ENCODE measurements around the gene ARPC1A. TPM values are rescaled to one million over a fixed set of nuclear protein-coding genes. Genes with fewer than 3 reads are reported as not detected.
"Not testable (repeated sequence)": the region's sequence is repeated elsewhere in the genome, so short reads cannot be mapped to it uniquely, and the experiment has no call there.

ARPC1A gene
- polyA plus RNA-seq, 3 donors = 101 to 113 (median 111) TPM

DNA sequence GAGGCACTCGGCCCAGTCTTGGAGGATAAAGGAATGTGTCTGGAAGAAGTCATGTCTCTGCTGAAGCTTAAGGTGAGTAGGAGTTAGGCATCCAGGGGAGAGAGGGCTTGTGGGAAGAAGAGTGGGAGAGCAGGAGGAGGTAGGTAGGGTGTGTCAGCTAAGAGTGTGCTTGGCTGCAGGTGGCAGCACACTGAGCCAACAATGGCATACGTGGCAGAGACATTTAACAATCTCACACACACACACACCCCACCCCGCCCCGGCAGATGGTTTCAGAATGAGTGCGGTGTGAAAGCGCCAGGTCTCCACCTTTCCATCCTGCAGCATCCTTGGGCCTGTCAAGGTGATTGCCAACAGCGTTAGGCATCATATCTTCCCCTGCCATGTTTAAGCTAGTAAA, 11.2 kb upstream of the ARPC1A start:
- no peak for DNase-seq (ENCODE audit: low read depth in 3 of 3, low spot score in 2 of 3)

DNA sequence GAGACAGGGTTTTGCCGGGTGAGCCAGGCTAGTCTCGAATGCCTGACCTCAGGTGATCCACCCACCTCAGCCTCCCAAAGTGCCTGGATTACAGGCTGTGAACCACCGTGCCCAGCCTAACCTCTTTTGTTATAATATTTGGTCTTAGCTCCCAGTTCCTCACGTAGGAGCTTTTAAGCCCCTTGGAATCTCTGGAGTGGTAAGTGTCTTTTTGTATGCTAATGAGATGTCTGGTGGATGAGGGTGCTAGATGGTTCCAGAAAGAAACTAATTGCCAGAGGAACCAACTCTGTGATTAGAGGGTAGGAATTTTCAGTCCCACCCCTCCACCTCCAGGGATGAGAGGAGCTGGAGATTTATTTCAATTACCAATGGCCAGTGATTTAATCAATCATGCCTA, 5.3 kb upstream of the ARPC1A start:
- DNase-seq (ENCODE audit: low read depth in 3 of 3, low spot score in 2 of 3) = no peak

DNA sequence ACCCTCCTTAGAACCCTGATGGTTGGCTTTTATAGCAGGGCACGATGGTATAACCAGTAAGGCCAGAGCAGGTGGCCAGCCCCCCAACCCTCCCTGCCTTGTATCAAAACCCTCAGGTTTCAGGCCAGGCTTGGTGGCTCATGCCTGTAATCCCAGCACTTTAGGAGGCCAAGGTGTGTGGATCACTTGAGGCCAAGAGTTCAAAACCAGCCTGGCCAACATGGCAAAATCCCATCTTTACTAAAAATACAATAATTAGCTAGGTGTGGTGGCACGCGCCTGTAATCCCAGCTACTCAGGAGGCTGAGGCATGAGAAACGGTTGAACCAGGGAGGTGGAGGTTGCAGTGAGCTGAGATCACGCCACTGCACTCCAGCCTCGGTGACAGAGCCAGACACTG, 3.0 kb upstream of the ARPC1A start:
- not testable (repeated sequence) for DNase-seq (ENCODE audit: low read depth in 3 of 3, low spot score in 2 of 3)

DNA sequence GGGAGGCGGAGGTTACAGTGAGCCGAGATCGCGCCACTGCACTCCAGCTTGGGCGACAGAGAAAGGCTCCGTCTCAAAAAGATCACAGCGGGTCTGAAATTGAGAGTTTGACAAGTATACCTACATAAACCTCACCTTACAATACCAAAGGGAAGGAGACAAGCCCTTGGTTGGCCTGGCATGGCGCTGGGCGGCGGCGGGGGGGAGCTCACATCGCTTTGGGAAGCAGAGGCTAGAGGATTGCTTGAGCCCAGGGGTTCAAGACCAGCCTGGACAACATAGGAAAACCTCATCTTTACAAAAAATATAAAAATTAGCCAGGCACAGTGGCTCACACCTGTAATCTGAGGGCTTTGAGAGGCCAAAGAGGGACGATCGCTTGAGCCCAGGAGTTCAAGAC, 1.1 kb upstream of the ARPC1A start:
- DNase-seq (ENCODE audit: low read depth in 3 of 3, low spot score in 2 of 3) = no peak

DNA sequence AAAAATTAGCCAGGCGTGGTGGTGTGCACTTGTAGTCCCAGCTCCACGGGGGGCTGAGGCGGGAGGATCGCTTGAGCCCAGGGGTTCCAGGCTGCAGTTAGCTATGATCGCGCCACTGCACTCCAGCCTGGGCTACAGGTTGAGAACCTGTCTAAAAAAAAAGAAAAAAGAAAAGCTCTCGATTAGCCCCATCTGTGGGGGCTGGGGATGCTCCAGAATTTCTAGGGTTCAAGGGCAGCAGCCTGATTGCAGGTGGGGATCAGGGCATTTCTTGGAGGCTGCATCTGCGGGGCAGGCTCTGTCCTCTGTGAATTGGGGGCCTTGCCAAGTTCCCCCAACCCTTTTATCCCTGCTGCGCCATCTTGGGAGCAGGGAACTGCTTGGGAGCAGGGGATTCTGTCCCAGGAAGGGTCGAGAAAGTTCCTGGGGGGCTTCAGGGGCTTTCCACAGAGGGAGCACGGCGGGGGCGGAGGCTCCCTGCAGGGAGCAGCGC, 651 bp upstream of the ARPC1A start:
- DNase-seq (ENCODE audit: low read depth in 3 of 3, low spot score in 2 of 3) = no peak

DNA sequence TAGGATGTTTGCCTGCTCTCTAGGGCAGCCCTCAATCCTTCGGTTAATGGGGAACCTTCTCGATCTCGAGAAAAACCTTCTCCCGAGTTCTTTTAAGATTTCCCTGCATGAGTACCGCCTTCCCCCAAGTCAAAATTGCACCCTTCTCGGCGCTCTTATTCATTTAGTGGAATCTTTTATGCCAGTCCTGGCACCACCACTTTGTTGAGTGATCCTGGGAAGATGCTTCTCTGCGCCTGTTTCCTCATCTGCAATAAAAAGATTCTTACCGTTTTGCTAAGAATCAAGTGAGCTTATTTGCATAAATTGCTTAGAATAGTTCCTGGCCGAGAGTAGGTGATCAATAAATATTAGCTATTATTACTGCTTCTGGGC, 697 bp downstream of the ARPC1A start:
- no peak for DNase-seq (ENCODE audit: low read depth in 3 of 3, low spot score in 2 of 3)

DNA sequence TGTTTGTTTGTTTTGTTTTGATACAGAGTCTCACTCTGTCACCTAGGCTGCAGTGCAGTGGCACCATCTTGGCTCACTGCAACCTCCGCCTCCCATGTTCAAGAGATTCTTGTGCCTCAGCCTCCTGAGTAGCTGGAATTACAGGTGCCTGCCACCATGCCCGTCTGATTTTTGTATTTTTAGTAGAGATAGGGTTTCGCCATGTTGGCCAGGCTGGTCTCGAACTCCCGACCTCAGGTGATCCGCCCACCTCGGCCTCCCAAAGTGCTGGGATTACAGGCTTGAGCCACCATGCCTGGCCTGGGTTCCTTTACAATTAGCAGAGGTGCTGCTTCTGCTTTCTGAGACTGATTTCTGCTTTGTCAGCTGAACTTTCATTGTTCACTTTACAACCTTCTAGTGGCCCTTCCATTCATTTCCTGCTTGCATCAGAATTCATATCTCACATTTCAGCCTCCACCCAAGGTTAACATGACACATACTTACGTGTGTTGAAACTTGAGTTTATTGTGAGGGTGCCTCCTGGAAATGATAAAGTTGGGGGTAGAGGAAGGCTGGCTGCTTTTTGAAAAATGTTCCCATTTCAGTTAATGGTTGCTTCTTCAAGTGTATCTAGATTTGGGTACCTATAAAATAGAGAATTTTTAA, 4.7 kb downstream of the ARPC1A start:
- not testable (repeated sequence) for DNase-seq (ENCODE audit: low read depth in 3 of 3, low spot score in 2 of 3)

DNA sequence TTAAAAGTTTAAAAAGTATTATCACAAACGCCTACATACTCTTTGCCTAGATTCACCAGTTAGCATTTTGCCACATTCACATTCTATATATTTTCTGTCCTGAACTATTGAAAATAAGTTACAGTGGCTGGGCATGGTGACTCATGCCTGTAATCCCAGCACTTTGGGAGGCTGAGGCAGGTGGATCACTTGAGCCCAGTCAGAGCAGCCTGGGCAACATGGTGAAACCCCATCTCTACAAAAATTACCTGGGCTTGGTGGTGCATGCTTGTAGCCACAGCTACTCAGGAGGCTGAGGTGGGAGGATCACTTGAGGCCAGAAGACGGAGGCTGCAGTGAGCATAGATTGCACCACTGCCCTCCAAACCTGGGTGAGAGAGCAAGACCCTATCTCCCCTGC, 5.3 kb downstream of the ARPC1A start:
- DNase-seq (ENCODE audit: low read depth in 3 of 3, low spot score in 2 of 3) = no peak

DNA sequence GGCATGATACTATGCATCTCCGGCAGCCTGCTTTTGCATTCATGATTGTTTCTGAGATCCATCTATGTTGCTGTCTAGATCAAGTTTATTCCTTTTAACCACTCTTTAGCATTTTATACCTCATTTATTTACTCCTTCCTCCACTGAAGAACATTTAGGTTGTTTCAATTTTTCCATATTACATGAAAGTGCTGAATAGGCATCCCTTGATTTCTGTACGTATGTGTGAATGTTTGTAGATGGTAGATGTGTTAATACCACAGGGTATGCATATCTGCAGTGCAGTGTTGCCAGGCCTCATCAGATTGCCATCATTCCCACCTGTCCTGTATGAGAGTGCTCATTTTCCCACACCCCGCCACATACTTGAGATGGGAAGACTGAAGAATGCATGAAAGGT, 13.9 kb downstream of the ARPC1A start:
- no peak for DNase-seq (ENCODE audit: low read depth in 3 of 3, low spot score in 2 of 3)

DNA sequence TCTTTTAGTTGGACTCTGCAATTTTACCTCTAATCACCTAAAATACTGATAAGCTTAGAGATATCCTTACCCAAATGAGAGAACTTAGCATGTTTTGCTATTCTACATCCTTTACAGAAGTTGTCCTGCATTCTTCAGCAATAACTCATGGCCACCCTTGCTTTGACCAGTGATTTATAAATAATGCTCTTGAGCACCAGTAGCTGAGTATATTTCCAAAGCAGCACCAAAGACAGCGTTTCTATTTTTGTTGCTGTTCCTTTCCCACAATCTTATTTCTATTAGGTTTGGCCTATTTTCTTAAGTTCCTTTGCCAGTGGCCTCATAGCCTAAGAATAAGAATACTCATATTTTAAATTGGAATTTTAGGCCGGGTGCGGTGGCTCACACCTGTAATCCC, 15.0 kb downstream of the ARPC1A start:
- no peak for DNase-seq (ENCODE audit: low read depth in 3 of 3, low spot score in 2 of 3)

DNA sequence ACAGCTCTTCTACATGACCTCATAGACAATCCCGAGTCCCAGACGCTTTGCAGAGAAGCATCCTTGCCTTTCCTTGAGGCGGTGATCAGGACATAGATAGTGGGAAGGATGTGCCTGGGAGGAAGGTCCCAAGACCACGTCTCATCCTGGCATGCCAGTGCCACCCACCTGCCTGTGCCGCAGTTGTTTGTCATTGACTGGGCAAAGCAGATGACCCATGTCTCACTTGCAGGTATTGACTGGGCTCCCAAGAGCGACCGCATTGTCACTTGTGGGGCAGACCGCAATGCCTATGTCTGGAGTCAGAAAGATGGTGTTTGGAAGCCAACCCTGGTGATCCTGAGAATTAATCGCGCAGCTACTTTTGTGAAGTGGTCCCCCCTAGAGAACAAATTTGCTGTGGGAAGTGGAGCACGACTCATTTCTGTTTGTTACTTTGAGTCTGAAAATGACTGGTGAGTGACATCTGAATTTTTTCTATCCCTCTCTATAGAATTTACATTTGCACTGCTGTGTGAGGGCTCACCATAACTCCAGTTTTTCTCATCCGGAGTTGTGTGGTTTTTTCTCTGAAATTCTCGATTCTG, 18.5 kb downstream of the ARPC1A start:
- DNase-seq (ENCODE audit: low read depth in 3 of 3, low spot score in 2 of 3) = no peak

DNA sequence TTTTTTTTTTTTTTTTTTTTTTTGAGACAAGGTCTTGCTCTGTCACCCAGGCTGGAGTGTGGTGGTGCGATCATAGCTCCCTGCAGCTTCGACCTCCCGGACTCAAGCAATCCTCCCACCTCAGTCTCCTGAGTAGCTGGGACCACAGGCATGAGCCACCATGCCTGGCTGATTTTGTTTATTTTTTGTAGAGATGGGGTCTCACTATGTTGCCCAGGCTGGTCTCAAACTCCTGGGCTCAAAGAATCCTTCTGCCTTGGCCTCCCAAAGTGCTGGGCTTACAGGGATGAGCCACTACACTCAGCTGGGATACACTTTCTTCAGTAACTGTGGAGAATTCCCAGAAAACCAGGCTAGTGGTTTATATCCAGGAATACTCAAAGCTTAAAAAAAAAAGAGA, 24.9 kb downstream of the ARPC1A start:
- not testable (repeated sequence) for DNase-seq (ENCODE audit: low read depth in 3 of 3, low spot score in 2 of 3)

DNA sequence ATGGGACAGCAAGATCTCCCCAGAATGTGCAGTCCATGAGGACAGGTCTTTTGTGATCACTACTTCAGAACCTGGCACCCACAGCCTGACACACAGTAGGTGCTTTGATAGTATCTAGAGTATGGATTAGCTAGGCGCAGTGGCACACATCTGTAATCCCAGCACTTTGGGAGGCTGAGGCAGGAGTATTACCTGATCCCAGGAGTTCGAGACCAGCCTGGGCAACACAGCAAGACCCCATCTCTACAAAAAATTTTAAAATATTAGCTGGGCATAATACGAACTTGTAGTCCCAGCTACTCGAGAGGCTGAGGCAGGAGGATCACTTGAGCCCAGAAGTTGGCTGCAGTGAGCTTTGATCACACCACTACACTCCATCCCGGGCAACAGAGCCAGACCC, 26.5 kb downstream of the ARPC1A start:
- no peak for DNase-seq (ENCODE audit: low read depth in 3 of 3, low spot score in 2 of 3)

DNA sequence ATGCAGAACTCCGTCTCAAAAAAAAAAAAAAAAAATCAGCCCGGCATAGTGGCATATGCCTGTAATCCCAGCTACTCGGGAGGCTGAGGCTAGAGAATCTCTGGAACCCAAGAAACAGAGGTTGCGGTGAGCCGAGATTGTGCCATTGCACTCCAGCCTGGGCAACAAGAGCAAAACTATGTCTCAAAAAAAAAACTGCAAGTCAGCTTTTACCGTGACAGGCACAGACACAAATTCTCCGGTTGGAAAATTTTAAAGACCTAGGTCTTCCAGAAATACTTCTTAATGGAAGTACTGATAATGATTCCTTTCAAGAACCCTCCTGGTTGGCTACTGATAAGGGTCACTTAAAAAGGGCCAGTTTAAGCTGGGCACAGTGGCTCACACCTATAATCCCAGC, 29.4 kb downstream of the ARPC1A start:
- no peak for DNase-seq (ENCODE audit: low read depth in 3 of 3, low spot score in 2 of 3)

DNA sequence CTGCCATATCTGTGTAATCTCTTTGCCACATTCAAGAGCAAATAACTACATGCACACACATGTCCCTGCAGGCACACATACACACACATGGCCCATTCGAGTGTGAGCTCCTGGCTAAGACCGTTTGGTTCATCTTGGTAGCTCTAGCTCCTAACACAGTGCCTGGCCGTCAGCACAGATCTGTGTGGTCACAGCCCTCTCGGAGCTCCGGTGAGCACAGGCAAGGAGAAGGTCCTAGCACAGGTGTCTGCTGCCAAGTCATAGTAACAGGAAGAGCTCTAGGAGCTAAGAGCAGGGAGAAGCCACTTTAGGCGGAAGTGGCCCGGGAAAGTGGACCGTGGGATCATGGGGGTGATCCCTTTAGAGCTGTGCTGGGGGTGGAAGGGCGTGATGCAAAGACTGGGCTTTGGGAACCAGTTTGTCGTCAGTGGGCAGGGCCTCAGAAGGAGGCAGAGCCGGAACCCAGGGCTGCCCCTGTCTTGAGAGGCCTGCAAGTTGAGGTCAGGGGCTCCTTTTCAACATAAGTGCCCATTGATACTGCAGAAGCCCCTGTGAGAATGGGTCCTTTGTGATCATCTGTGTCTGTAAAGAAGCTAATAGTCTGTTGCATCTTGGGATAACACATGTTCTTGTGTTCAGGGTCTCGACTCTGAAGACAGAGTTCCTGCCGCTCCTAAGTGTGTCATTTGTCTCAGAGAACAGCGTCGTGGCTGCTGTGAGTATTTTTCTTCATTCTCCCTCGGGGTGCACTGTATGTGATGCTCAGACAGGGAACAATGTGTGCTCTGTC, 32.2 kb downstream of the ARPC1A start:
- DNase-seq (ENCODE audit: low read depth in 3 of 3, low spot score in 2 of 3) = no peak

DNA sequence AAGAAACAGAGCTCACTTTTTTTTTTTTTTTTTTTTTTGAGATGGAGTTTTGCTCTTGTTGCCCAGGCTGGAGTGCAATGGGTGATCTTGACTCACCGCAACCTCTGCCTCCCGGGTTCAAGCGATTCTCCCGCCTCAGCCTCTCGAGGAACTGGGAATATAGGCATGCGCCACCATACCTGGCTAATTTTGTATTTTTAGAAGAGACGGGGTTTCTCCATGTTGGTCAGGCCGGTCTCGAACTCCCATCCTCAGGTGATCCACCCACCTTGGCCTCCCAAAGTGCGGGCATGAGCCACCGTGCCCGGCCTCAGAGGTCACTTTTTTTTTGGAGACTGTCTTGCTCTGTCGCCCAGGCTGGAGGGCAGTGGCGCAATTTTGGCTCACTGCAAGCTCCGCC, 32.8 kb downstream of the ARPC1A start:
- not testable (repeated sequence) for DNase-seq (ENCODE audit: low read depth in 3 of 3, low spot score in 2 of 3)

DNA sequence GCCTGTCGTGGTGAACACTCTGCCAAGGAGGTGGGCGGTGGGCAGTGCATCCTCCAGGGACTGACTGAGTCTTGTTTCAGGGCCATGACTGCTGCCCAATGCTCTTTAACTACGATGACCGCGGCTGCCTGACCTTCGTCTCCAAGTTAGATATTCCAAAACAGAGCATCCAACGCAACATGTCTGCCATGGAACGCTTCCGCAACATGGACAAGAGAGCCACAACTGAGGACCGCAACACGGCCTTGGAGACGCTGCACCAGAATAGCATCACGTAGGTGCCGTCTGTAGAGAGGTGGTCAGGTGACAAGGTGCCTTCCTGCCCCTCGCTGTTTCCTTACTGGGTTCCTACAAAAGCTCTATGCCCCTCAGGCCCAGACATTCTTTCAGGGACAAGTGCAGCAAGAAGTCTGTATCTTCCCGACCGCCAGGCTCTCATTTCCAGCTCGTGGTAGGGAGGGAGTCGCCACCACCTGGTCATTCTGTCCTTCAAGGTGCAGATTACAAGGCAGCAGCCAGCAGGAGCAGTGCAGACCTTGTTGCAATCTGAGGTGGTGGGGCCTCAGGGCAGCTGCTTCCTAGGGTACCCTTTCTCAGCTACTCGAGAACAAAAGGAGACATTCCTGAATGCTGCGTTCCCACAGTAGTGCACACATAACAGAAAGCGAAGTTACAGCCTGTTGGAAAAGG, 33.9 kb downstream of the ARPC1A start:
- no peak for DNase-seq (ENCODE audit: low read depth in 3 of 3, low spot score in 2 of 3)

DNA sequence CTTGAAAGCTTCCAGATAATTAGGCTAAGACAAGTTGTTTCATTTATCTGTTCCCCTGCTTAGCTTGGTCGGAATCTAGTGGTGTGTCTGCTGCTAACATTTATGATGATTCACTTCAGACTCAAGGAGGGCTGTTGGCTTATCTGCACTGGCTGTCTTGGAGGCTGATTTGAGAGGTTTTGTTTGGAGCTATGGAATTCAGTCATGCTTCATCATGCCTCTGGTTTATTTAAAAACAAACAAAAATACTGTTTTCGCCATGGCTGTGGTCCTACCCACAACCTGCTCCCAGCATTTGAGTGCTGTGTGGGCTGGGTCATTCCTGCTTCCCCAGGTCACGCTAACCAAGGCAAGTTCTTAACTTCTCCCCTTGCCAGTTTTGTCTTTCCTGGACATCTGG, 37.1 kb downstream of the ARPC1A start:
- DNase-seq (ENCODE audit: low read depth in 3 of 3, low spot score in 2 of 3) = no peak

DNA sequence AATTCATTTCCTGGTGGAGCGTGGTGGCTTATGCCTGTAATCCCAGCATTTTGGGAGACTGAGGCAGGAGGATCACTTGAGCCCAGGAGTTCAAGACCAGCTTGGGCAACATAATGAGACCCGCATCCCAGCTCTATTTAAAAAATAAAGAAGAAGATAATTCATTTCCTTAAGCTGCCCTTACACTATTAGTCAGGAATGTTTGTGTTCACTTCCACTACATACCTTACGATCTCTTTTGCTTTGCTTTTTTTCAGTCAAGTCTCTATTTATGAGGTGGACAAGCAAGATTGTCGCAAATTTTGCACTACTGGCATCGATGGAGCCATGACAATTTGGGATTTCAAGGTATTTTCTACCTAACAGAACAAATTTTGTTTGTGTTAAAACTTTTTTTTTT, 37.6 kb downstream of the ARPC1A start:
- no peak for DNase-seq (ENCODE audit: low read depth in 3 of 3, low spot score in 2 of 3)

DNA sequence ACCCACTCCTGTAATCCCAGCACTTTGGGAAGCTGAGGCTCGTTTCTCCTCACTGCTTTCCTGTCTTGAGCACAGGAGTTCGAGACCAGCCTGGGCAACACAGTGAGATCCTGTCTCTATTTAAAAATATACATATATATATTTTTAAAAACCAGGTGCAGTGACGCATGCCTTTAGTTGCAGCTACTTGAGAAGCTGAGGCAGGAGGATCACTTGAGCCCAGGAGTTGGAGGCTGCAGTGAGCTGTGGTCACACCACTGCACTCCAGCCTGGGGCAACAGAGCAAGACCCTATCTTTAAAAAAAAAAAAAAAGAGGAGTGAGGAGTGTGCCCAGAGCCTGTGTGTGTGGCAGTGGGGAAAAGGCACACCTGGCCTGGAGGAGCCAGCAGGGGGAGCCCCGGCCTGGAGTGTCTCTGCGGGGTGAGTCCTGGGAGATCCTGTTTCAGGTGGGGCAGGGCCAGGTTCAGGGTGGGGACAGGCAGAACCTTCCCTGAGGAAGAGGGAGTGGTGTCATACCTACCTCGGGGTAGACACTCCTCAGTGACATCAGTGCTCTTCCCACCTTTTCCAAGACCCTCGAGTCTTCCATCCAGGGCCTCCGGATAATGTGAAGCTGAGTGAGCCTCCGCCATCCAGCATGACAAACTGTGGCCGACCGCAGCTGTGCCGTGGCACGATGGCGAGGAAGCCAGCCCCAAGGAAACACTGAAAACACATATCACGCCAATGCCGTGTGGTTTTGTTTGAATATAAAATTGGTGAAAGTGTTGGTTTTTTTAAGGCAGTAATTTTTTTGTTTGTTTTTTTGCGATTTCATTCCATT, 39.8 kb downstream of the ARPC1A start:
- DNase-seq (ENCODE audit: low read depth in 3 of 3, low spot score in 2 of 3) = no peak

DNA sequence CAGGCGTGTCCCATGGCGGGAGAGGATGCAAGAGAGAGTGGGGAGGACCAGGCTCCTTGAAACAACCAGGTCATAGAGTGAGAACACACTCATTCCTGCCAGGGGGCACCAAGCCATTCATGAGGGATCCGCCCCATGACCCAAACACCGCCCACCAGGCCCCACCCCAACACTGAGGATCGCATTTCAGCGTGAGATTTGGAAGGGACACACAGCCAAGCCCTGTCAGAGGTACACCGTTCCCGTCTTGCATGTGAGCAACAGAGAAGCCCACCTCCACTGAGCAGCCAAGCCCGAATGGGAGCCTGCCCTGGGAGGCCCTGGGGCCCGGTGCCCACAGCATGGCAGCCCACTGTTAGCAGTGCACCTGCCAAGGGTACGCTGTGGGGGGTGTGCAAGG, 40.9 kb downstream of the ARPC1A start:
- no peak for DNase-seq (ENCODE audit: low read depth in 3 of 3, low spot score in 2 of 3)
